Measurements from ENCODE around the gene DNAJC5.
"Not testable (repeated sequence)": the region's sequence is repeated elsewhere in the genome, so short reads cannot be mapped to it uniquely, and the experiment has no call there.

DNAJC5 gene

DNA sequence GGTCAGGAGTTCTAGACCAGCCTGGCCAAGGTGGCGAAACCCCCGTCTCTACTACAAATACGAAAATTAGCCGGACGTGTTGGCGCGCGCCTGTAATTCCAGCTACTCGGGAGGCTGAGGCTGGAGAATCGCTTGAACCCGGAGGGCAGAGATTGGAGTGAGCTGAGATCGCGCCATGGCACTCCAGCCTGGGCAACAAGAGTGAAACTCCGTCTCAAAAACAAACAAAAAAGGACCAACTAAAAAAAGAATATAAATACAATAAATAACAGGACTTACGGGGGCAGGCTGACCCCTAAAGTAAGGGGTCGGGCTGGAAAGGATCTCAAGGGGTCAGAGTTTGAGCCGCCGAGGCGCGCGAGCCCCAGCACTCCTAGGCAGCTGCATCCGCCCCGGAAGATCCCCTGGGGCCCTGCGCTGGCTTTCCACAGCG is 30.4 kb upstream of the DNAJC5 start:
- no peaks in the 10 kb centered on the region for H3K9me3 Mint-ChIP-seq
- DNase-seq (ENCODE audit: low spot score in 2 of 2) (no peak), ATAC-seq (replicated peaks; ENCODE audit: extremely low read depth, poor library complexity, severe bottlenecking) (no peak)
- no peaks in the 10 kb centered on the region for H3K27me3 Mint-ChIP-seq
- H3K27ac Mint-ChIP-seq (ENCODE audit: low read depth): peak overlapping the region; percentile 88
- H3K36me3 Mint-ChIP-seq (ENCODE audit: insufficient read depth): peaks cover 28% of the 10 kb centered on the region
- H3K4me1 Mint-ChIP-seq: peaks cover 41% of the 10 kb centered on the region
- peak overlapping the region; percentile 89 for H3K4me3 Mint-ChIP-seq

DNA sequence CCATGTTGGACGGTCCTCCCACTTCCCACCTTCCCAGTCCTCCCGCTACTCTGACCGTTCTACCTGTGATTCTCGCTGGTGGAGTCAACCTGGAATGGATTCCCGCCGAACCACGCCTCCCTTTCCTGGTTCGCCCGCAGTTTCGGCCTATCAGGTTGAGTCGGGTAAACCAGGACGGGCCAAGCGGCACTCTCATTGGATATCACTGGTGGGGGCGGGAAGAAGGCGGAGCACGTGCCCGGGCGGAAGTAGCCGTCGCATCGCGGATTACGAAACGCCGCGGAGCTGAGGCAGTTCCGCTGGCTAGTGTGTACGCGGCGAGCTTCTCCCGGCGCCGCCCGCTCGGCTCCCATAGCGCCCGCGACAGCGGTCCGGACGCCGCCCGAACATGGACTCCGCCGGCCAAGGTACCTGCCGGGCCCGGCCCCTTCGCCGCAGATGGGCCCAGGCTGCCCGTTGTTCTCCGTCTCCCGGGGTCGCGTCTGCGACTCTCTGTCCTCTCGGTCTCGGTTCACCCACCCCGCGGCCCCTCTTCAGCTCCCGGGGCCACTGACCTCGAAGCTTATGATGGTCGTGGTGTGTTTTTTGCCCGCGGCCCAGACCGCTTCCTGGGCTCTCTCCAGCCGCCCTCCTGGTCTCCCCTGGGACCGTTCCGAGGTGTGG is 29.8 kb upstream of the DNAJC5 start, which contains the start of gene TPD52L2:
Gene TPD52L2, plus strand, starts transcription at position 293 of the 663 bp plus-strand sequence. Its CDS starts 96 bp downstream, at position 389.
- ATAC-seq (replicated peaks; ENCODE audit: extremely low read depth, poor library complexity, severe bottlenecking) (peak; percentile 93), DNase-seq (ENCODE audit: low spot score in 2 of 2) (peak; percentile 95)
- Mint-ChIP-seq H3K27me3 (no peaks in the 10 kb centered on the region), H3K4me3 (peak within 1 kb of the TSS; percentile 89), H3K27ac (ENCODE audit: low read depth) (peak within 1 kb of the TSS; percentile 88), H3K4me1 (peaks cover 41% of the 10 kb centered on the region), H3K9me3 (no peaks in the 10 kb centered on the region), H3K36me3 (ENCODE audit: insufficient read depth) (peaks cover 30% of the 10 kb centered on the region)

DNA sequence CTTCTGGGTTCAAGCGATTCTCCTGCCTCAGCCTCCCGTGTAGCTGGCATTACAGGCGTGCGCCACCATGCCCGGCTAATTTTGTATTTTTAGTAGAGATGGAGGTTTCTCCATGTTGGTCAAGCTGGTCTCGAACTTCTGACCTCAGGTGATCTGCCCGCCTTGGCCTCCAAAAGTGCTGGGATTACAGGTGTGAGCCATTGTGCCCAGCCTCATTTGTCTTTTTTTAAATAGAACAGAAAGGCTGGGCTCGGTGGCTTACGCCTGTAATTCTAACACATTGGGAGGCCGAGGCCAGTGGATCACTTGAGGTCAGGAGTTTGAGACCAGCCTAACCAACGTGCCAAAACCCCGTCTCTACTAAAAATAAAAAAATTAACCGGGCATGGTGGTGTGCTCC is 27.9 kb upstream of the DNAJC5 start:
- Mint-ChIP-seq H3K4me1 (peaks cover 36% of the 10 kb centered on the region), H3K4me3 (peak overlapping the region; percentile 89), H3K36me3 (ENCODE audit: insufficient read depth) (peaks cover 44% of the 10 kb centered on the region)
- not testable (repeated sequence) for H3K9me3 Mint-ChIP-seq; ATAC-seq (replicated peaks; ENCODE audit: extremely low read depth, poor library complexity, severe bottlenecking); H3K27ac Mint-ChIP-seq (ENCODE audit: low read depth); DNase-seq (ENCODE audit: low spot score in 2 of 2); H3K27me3 Mint-ChIP-seq

DNA sequence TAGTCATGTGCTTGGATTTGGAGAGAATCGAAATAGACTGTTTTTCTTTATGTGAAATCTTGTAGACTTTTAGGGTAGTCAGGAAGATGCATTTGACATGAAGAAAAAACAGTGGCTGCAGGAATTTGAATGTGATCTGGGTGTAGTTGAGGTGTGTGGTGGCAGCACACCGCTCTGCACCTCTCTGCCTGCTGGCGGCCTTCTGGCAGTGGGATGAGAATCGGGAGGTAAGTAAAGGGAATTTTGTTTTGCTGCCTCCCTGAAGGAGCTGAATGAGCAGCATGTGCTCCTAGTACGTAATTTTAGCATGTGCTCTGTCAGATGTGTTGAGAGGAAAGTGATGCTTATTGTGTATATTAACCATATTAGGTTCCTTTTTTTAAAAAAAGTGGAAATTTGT is 26.7 kb upstream of the DNAJC5 start:
- no peaks in the 10 kb centered on the region for H3K9me3 Mint-ChIP-seq
- peaks cover 54% of the 10 kb centered on the region for H3K36me3 Mint-ChIP-seq (ENCODE audit: insufficient read depth)
- ATAC-seq (replicated peaks; ENCODE audit: extremely low read depth, poor library complexity, severe bottlenecking) (no peak), DNase-seq (ENCODE audit: low spot score in 2 of 2) (no peak)
- no peak overlapping the region for H3K4me3 Mint-ChIP-seq
- H3K4me1 Mint-ChIP-seq: peaks cover 32% of the 10 kb centered on the region
- no peaks in the 10 kb centered on the region for H3K27me3 Mint-ChIP-seq
- no peak overlapping the region for H3K27ac Mint-ChIP-seq (ENCODE audit: low read depth)

DNA sequence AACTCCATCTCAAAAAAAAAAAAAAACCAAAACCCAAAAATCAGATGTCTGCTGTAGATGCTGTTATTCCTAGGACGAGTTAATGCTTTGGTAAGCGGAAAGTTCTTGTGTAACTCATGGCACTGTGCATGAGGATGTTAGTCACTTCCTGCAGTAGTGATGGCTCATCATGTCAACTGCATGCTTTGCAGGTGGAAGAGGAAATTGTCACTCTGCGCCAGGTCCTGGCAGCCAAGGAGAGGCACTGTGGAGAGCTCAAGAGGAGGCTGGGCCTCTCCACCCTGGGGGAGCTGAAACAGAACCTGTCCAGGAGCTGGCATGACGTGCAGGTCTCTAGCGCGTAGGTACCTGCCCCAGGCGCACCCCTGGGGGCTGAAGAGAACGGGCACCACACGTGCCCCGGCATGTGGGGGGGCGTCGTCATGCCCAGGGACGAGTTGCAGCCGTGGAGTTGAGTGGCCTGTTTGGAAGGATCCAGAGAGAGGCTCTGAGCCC is 21.4 kb upstream of the DNAJC5 start:
- ATAC-seq (replicated peaks; ENCODE audit: extremely low read depth, poor library complexity, severe bottlenecking): no peak
- Mint-ChIP-seq H3K4me3 (no peak overlapping the region), H3K36me3 (ENCODE audit: insufficient read depth) (peaks cover 74% of the 10 kb centered on the region)

DNA sequence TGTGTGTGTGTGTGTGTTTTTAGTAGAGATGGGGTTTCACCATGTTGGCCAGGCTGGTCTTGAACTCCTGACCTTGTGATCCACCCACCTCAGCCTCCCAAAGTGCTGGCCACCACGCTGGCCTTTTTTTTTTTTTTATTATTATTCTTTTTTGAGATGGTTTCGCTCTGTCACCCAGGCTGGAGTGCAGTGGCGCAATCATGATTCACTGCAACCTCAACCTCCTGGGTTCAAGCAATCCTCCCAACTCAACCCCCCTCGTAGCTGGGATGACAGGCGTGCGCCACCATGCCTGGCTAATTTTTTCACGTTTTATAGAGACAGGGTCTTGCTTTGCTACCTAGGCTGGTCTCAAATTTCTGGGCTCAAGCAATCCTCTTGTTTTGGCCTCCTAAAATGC is 20.7 kb upstream of the DNAJC5 start:
- not testable (repeated sequence) for H3K4me1 Mint-ChIP-seq; ATAC-seq (replicated peaks; ENCODE audit: extremely low read depth, poor library complexity, severe bottlenecking); H3K27ac Mint-ChIP-seq (ENCODE audit: low read depth); H3K27me3 Mint-ChIP-seq; H3K9me3 Mint-ChIP-seq; DNase-seq (ENCODE audit: low spot score in 2 of 2); H3K4me3 Mint-ChIP-seq
- peaks cover 69% of the 10 kb centered on the region for H3K36me3 Mint-ChIP-seq (ENCODE audit: insufficient read depth)

More for the DNA sequence above, 21.4 kb upstream of the DNAJC5 start:
- no peak for DNase-seq (ENCODE audit: low spot score in 2 of 2)
- peaks cover 5% of the 10 kb centered on the region for H3K4me1 Mint-ChIP-seq
- H3K27me3 Mint-ChIP-seq: no peaks in the 10 kb centered on the region
- no peaks in the 10 kb centered on the region for H3K9me3 Mint-ChIP-seq
- no peak overlapping the region for H3K27ac Mint-ChIP-seq (ENCODE audit: low read depth)

DNA sequence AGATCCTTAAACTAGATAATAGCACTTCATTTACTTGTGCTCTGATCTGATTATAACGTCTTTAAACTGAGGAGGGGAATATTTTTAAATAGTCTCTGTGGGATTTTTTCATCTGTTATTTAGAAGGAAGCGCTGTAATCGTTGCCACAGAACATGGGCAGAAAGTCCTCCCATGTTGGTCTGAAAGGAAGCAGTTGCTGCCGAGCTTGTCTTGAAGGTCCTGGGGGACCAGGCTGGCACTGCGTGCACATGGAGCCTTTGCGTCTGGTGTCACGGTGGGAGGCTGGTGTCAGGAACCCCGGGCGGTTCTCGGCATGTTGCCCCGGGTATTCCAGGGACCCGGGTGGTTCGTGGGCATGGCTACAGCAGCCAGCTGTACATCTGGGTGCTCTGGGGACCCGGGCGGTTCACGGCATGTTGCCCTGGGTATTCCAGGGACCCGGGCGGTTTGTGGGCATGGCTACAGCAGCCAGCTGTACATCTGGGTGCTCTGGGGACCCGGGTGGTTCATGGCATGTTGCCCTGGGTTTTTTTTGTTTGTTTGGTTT is 18.4 kb upstream of the DNAJC5 start:
- H3K4me1 Mint-ChIP-seq: peaks cover 5% of the 10 kb centered on the region
- no peaks in the 10 kb centered on the region for H3K9me3 Mint-ChIP-seq
- ATAC-seq (replicated peaks; ENCODE audit: extremely low read depth, poor library complexity, severe bottlenecking) (no peak), DNase-seq (ENCODE audit: low spot score in 2 of 2) (no peak)
- peaks cover 58% of the 10 kb centered on the region for H3K36me3 Mint-ChIP-seq (ENCODE audit: insufficient read depth)
- no peaks in the 10 kb centered on the region for H3K27me3 Mint-ChIP-seq
- H3K27ac Mint-ChIP-seq (ENCODE audit: low read depth): no peak overlapping the region
- H3K4me3 Mint-ChIP-seq: no peak overlapping the region

DNA sequence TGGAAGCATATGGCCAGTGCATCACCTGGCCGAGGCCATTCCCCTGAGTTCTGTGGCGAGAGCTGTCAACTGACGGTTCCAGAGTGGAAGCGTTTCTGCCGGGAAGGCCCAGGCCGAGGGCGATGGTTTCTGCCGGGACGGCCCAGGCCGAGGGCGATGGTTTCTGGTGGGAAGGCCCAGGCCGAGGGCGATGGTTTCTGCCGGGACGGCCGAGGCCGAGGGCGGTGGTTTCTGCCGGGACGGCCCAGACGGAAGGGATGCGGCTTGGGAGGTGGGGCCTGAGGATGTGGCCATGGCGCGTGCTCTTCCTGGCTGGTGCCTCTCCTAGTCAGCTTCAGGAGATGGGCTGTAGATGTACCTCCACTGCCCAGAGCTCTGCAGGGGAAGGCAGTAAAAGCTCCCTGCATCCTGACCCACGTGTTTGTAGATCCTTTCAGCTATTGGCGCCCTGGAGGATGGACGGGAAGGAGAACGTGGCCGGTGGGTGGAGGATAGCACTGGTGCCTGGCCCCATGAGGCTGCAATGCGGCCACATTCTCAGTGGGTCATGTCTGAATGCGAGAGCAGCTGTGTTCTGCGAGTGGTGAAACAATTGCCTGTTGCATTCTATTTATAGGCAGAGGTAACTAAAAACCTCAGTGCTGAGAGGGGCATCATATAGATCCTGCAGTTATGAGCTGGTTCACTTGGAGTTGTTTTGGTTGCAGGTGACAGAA is 17.0 kb upstream of the DNAJC5 start:
- peaks cover 53% of the 10 kb centered on the region for H3K36me3 Mint-ChIP-seq (ENCODE audit: insufficient read depth)
- no peak for DNase-seq (ENCODE audit: low spot score in 2 of 2)
- H3K4me3 Mint-ChIP-seq: no peak overlapping the region
- H3K4me1 Mint-ChIP-seq: peaks cover 5% of the 10 kb centered on the region
- H3K27ac Mint-ChIP-seq (ENCODE audit: low read depth): no peak overlapping the region
- H3K27me3 Mint-ChIP-seq: no peaks in the 10 kb centered on the region
- no peak for ATAC-seq (replicated peaks; ENCODE audit: extremely low read depth, poor library complexity, severe bottlenecking)
- H3K9me3 Mint-ChIP-seq: no peaks in the 10 kb centered on the region

DNA sequence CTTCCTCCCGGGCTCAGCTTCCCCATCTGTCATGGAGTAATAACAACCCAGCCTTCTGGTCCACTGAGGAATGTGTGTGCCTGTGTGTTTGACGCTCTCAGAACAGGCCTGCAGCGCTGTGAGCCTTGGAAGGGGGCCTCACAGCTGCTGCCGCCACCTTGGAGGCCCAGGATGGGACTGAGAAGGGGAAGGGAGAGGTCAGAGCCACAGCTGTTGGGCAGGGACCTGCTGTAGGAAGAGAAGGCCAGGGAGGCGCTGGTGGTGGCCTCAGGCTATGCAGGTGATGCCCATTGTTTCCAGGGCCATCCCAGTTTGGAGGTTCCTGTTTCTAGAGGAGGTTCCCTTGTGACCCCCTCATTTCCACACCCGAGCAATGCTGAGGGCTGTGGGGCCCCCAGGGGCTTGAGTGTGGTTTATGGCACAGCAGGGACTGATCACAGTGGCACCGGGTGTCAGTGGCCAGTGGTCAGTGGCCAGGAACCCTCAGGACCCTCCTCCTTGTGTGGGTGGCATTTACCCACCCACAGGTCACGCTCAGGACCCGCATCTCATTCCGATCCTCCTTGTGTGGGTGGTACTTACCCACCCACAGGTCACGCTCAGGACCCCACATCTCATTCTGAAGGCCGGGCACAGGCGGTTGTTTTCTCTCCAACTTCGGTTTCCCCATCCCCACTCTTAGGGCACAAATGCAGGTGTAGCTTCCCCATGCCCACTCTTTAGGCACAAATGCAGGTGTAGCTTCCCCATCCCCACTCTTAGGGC is 15.8 kb upstream of the DNAJC5 start:
- no peaks in the 10 kb centered on the region for H3K9me3 Mint-ChIP-seq
- DNase-seq (ENCODE audit: low spot score in 2 of 2): no peak
- peak overlapping the region; percentile 53 for H3K27ac Mint-ChIP-seq (ENCODE audit: low read depth)
- H3K27me3 Mint-ChIP-seq: no peaks in the 10 kb centered on the region
- H3K4me3 Mint-ChIP-seq: no peak overlapping the region
- no peaks in the 10 kb centered on the region for H3K4me1 Mint-ChIP-seq
- H3K36me3 Mint-ChIP-seq (ENCODE audit: insufficient read depth): peaks cover 42% of the 10 kb centered on the region
- no peak for ATAC-seq (replicated peaks; ENCODE audit: extremely low read depth, poor library complexity, severe bottlenecking)

DNA sequence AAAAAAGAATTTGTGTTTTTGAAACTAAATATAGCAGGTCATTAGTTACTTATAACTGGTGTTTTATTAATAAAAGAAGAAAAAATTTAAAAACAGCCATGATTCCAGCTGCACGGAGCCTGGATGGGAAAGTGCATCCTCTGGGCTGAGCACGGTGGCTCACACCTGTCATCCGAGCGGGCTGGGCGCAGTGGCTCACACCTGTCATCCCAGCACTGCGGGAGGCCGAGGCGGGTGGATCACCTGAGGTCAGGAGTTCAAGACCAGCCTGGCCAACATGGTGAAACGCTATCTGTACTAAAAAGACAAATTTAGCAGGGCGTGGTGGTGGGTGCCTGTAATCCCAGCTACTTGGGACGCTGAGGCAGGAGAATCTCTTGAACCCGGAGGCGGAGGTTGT is 14.0 kb upstream of the DNAJC5 start:
- not testable (repeated sequence) for H3K27ac Mint-ChIP-seq (ENCODE audit: low read depth); H3K4me3 Mint-ChIP-seq; H3K4me1 Mint-ChIP-seq; H3K9me3 Mint-ChIP-seq; DNase-seq (ENCODE audit: low spot score in 2 of 2); H3K27me3 Mint-ChIP-seq; ATAC-seq (replicated peaks; ENCODE audit: extremely low read depth, poor library complexity, severe bottlenecking)
- H3K36me3 Mint-ChIP-seq (ENCODE audit: insufficient read depth): peaks cover 30% of the 10 kb centered on the region

DNA sequence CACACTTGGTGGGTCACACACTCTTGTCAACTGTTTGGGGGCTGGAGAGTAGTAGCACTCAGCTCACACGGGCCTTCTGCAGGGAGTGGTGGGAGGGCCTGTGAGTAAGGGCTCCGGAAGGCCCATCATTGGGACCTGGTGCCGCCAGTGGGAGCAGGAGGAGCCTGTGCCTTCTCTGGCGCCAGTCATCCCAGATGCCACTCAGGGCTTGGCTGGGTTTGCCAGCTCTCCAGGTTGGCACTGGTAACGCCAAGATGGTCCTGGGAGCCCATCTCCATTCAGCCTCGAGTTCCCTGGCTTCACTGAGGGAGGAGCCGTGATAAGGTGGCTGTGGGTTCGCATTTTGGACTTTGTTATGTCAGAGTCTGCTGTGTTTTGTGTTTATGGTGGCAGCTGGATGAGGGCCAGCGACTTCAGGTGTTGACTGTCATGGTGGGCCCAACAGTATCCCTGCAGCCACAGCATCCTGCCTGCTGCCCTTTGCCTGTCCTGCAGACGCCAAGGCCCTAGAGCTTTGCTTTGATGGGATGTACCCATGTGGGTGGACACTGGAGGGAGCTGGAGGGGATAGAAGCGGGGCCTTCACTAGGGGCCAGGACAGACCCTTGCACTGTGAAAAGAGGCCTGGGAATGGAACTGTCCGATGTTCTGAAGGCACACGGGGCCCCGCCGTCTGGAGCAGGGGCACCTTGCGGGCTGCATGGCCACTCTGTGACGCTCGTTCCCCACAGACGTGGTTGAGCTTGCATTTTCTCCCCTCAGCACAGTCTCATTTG is 13.3 kb upstream of the DNAJC5 start:
- ATAC-seq (replicated peaks; ENCODE audit: extremely low read depth, poor library complexity, severe bottlenecking) (no peak), DNase-seq (ENCODE audit: low spot score in 2 of 2) (no peak)
- H3K9me3 Mint-ChIP-seq: no peaks in the 10 kb centered on the region
- H3K36me3 Mint-ChIP-seq (ENCODE audit: insufficient read depth): peaks cover 25% of the 10 kb centered on the region
- H3K4me3 Mint-ChIP-seq: no peak overlapping the region
- no peaks in the 10 kb centered on the region for H3K4me1 Mint-ChIP-seq
- no peak overlapping the region for H3K27ac Mint-ChIP-seq (ENCODE audit: low read depth)
- no peaks in the 10 kb centered on the region for H3K27me3 Mint-ChIP-seq

All from central memory CD8-positive, alpha-beta T cell (primary cell).